NCI-H2196 (cell line): Measurements from ENCODE around the gene SOWAHD.
"Not testable (repeated sequence)": the region's sequence is repeated elsewhere in the genome, so short reads cannot be mapped to it uniquely, and the experiment has no call there.

ENCODE experiments used
- DNase-seq: peaks from one replicate; lab custom pipeline; 2025; ENCODE audit not compliant: unreplicated experiment; lab: John Stamatoyannopoulos, UW

The SOWAHD gene, protein sequence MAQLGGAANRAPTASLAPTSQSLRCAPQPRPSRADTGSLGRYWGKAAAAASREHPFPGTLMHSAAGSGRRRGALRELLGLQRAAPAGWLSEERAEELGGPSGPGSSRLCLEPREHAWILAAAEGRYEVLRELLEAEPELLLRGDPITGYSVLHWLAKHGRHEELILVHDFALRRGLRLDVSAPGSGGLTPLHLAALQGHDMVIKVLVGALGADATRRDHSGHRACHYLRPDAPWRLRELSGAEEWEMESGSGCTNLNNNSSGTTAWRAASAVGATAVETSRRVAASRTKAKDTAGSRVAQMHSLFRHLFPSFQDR

DNA sequence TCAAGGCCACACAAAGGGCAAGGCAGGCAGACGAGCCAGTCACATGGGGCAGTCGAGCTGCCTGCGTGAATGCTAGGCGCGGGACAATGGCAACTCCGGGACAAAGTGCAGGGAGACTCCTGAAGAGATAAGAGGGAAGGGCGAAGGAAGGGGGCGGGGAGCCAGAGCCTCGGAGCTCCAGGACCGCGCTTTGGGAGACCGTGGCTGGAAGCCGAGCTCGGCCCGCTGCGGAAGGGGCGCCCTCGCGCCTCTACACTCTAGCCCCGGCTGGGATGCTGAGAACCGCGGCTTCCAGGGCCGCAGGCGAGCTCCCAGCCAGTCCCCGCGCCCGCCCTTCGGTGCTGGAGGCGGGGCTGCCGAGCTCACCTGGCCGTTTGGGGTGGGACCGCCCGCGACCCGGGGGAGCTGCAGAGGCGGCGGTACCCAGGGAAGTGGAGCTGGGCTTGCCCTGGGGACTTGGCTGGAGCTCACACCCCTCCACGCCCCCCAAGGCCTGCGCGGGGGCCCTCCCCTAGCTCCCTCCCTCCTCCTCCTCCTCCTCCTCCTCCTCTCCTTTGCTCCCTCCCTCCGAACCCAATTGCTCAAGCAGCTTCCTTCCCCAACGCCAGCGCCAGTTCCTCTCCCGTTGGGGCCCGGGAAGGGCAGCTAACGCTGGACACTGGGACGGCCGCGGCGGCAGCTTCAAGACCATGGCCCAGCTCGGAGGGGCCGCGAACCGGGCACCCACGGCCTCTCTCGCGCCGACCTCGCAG, at the start of gene SOWAHD:
TSS of gene SOWAHD (plus strand) at position 610 of the 752 bp plus-strand sequence. CDS start at position 690, 80 bp downstream.
- DNase-seq = peak; percentile 18

GRCh38 chrX:119708936-119709335, 49.5 kb upstream of the SOWAHD start:
- DNase-seq = no peak

DNA sequence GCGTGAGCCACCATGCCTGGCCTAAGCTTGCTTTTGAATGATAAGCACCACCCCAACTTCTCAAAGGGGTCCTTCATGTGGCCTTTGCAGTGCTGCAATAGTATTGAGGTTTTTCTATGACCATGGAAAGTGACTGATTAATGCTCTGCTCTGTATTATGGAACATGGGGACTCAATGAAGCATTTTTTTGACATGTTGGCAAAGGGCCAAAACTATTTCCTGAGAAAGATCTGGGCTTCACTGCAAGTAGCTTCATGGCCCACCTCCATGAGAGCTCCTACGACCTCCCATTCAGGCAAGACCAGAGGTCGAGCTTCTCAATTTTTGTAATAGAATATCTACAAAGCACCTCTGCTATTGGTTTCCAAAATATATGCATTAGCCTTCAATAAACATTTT, 48.8 kb upstream of the SOWAHD start:
- no peak for DNase-seq

DNA sequence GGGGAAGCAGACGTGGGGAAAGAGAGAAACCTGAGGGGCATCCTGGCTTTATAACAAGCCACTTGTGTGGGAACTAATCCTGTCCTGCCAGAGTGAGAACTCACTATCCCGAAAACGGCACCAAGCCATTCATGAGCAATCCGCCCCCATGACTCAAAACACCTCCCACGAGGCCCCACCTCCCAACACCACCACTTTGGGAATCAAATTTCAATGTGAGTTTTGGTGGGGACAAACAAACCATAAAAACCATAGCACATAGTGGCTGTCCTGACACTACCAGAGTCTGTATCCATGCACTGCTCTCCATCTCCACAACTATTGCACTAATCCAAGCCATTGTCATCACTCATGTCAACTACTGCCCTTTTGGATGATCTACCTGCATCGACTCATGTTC, 36.9 kb upstream of the SOWAHD start:
- DNase-seq = no peak

- DNase-seq = no peak
Observed at GRCh38 chrX:119721926-119722325, 36.5 kb upstream of the SOWAHD start.

- no peak for DNase-seq
Observed at GRCh38 chrX:119726900-119727555, 31.4 kb upstream of the SOWAHD start.

- DNase-seq = no peak
Observed at GRCh38 chrX:119728487-119728886, 29.9 kb upstream of the SOWAHD start.

GRCh38 chrX:119729408-119730201, 28.8 kb upstream of the SOWAHD start:
- DNase-seq = peak; percentile 52

GRCh38 chrX:119734897-119735339, 23.5 kb upstream of the SOWAHD start:
- DNase-seq = peak; percentile 53

- peak; percentile 34 for DNase-seq
Observed at GRCh38 chrX:119735467-119735866, 22.9 kb upstream of the SOWAHD start.

- DNase-seq = no peak
Observed at GRCh38 chrX:119736206-119736764, 22.1 kb upstream of the SOWAHD start.

- no peak for DNase-seq
Observed at GRCh38 chrX:119738742-119739141, 19.6 kb upstream of the SOWAHD start.

DNA sequence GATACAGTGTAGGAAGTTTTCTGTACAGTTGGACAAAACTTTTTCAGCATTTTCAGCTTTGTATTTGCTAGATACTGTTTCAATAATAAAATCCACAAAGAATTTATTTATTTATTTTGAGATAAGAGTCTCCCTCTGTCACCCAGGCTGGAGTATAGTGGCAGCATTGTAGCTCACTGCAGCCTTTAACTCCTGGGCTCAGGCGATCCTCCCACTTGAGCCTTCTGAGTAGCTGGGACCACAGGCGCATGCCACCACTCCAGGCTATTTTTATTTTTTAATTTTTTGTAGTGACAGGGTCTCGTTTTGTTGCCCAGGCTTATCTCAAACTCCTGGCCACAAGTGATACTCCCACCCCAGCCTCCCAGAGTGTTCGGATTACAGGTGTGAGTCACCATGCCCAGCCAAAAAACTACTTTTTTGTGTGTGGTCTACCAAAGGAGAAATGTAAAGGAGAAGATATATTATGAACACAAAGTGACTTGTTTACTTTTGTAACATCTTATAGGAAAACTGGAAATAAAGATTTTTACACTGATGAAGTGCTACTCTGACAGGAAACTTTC, 13.0 kb upstream of the SOWAHD start:
- DNase-seq = no peak

DNA sequence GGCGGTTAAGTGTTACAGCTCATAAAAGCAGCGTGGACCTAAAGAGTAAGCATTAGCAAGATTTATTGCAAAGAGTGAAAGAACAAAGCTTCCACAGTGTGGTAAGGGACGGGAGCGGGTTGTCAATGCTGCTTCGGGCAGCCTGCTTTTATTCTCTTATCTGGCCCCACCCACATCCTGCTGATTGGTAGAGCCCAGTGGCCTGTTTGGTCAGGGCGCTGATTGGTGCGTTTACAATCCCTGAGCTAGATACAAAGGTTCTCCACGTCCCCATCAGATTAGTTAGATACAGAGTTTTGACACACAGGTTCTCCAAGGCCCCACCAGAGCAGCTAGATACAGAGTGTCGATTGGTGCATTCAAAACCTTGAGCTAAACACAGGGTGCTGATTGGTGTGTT, 8.3 kb upstream of the SOWAHD start:
- not testable (repeated sequence) for DNase-seq

DNA sequence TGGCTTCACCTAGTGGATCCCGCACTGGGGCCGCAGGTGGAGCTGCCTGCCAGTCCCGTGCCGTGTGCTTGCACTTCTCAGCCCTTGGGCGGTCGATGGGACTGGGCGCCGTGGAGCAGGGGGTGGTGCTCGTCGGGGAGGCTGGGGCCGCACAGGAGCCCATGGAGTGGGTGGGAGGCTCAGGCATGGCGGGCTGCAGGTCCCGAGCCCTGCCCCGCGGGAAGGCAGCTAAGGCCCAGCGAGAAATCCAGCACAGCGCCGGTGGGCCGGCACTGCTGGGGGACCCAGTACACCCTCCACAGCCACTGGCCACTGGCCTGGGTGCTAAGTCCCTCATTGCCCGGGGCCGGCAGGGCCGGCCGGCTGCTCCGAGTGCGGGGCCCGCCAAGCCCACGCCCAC, 7.6 kb upstream of the SOWAHD start:
- not testable (repeated sequence) for DNase-seq

DNA sequence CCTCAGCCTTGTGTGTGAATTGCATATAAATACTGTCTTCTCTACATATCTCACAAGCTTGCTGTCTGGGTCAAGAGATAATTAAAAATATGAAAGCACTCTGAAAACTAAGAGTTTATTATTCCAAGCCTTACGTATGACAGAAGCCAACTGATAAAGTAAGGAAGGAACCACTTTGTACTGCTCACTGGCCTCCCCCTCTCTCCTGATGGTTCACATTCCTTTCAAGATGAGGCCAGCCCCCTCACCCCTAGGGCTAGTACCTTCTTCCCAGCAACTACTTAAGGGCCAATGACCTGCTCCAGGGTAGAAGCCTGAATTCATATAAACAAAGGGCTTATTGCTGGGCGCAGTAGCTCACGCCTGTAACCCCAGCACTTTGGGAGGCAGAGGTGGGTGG, 5.4 kb upstream of the SOWAHD start:
- no peak for DNase-seq

GRCh38 chrX:119753639-119754257, 4.6 kb upstream of the SOWAHD start:
- DNase-seq = peak; percentile 59

GRCh38 chrX:119755981-119756533, 2.3 kb upstream of the SOWAHD start:
- DNase-seq = no peak

DNA sequence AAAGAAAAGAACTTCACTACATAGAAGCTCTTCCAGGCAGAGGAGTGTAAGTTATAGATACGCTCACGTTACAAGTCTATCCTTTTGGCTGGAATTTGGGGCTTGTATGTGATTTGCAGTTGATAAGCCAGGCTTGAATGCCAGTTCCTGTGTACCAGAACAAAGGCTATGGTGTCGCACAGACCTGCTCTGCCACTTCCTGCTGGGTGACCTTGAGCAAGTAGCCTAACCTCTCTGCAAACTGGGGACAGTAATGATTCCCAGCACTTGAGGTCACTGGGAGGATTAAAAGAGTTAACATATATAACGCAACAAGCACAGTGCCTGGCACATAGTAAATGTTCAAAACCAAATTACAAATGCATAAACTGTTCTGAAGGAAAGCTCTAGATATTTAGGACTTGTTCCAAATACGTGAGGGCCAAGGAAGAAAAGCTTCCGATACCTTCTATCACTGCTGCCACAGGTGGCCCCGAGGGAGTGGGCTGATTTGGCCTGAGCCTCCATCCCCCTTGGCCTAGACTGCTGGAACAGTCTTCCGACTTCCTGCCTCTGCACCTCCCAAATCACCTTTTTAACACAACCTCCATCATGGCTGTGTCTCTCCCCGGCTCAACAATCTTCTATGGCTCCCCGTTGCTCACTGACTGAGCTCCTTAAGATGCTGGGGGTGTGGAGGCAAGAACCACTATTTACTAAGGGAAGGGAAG, 1.3 kb upstream of the SOWAHD start:
- no peak for DNase-seq
